PC-3 (cell line): ENCODE measurements around the gene UNC93A.

Experiments used
- CTCF ChIP-seq: fragments of 300-600 bp; sonication (generic); conservative IDR thresholded peaks from 2 replicates; pipeline ENCODE4 v1.5.1; 2017; ENCODE audit warnings: antibody characterized with exemption, low read depth, mild to moderate bottlenecking, low read length
- EZH2 ChIP-seq: fragments of 300-600 bp; sonication (generic); IDR thresholded peaks from one replicate; pipeline ENCODE4 v1.6.1; 2017; ENCODE audit warnings: antibody characterized with exemption, mild to moderate bottlenecking, low read length; ENCODE audit not compliant: unreplicated experiment

- TF ChIP-seq CTCF (no peak), EZH2 (no peak)
Measured at GRCh38 chr6:167356874-167357273, 65.8 kb downstream of the UNC93A start.
